Measurements from ENCODE around the gene TREX2. TPM values are rescaled to one million over a fixed set of nuclear protein-coding genes. Genes with fewer than 3 reads are reported as not detected.

Gene TREX2
- total RNA-seq, 1 donor = 1.2 TPM

DNA sequence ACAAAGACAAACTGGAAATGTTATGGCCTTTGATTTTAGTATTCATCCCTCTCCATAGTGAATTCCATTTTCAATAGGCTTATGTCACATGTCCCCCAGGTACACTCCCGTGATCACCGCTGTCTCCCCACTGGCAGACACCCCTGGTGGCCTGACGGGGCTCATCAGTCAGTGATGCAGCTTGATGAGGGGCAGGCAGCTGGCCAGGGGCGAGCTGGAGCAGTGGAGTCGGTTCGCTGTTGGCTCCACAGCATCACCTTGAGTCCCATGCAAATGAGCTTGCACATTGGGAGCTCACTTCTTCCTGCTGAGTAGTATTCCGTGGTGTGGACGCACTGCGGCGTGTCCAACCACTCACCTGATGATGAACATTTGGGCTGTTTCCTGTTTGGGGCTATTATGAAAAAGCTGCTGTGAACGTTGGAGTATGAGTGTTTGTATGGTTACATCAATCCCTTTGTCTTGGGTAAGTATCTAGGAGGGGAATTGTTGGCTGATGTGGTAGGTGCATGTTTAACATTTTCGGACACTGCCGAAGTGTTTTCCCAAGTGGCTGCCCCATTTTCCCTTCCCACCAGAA is 5.2 kb downstream of the TREX2 start:
- Histone ChIP-seq H3K4me1 (ENCODE audit: insufficient read depth, low read length) (no peaks in the 10 kb centered on the region), H3K27me3 (ENCODE audit: insufficient read depth, low read length) (no peaks in the 10 kb centered on the region), H3K9me3 (ENCODE audit: low read depth, low read length) (no peaks in the 10 kb centered on the region), H3K4me3 (ENCODE audit: low read length) (no peak overlapping the region)

DNA sequence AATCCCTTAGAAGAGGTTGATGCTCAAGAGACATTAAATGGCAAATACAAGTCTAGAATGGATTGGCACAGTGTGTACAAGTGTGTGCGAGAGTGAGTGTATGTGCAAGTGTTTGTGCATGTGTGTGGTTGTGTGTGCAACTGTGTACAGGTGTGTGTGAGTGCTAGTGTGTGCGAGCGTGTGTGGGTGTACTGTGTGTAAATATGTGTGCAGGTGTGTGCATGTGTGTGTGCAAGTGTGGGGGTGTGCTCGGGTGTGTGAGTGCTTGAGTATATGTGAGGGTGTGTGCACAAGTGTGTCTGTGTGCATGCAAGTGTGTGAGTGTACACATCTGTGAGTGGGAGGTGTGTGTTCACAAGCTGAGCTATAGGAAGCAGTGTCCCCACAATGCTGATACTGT is 5.9 kb downstream of the TREX2 start:
- Histone ChIP-seq H3K4me3 (ENCODE audit: low read length) (no peak overlapping the region), H3K9me3 (ENCODE audit: low read depth, low read length) (no peaks in the 10 kb centered on the region), H3K27me3 (ENCODE audit: insufficient read depth, low read length) (no peaks in the 10 kb centered on the region), H3K4me1 (ENCODE audit: insufficient read depth, low read length) (no peaks in the 10 kb centered on the region)

DNA sequence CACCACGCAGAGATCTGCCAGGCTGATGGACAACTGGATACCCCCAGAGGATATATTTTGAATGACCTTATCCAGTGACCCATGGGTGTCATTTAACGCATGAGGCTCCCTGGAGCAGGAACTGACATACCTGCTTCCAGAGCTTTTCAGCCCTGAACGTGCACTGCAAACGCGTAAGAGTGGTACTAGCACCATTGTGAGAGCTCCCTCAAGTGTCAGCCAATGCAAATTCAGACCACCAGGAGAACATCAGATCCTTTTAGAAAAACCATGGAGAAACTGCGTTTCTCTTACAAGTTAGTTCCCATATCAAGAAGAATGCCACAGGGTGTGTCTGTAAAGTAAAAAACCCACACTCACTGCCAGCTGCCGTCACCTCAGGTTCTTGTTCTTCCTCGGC is 7.3 kb downstream of the TREX2 start:
- Histone ChIP-seq H3K4me1 (ENCODE audit: insufficient read depth, low read length) (no peaks in the 10 kb centered on the region), H3K27me3 (ENCODE audit: insufficient read depth, low read length) (no peaks in the 10 kb centered on the region), H3K9me3 (ENCODE audit: low read depth, low read length) (no peaks in the 10 kb centered on the region), H3K4me3 (ENCODE audit: low read length) (no peak overlapping the region)

DNA sequence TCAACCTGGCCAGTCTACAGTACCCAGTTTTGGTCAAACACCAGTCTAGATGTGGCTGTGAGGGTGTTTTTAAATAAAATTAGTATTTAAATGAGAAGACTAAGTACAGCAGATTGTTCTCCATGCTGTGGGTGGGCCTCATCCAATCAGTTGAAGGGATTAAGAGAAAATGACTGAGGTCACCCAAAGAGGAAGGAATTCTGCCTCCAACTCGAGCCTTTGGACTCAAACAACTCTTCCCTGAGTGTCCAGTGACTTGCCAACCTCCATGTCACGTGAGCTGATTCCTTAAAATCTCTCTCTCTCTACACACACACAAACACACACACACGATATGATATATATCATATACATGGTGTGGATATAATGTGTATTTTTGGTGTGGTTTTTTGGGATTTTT is 10.0 kb downstream of the TREX2 start:
- Histone ChIP-seq H3K4me3 (ENCODE audit: low read length) (no peak overlapping the region), H3K9me3 (ENCODE audit: low read depth, low read length) (no peaks in the 10 kb centered on the region), H3K27me3 (ENCODE audit: insufficient read depth, low read length) (no peaks in the 10 kb centered on the region), H3K4me1 (ENCODE audit: insufficient read depth, low read length) (no peaks in the 10 kb centered on the region)

DNA sequence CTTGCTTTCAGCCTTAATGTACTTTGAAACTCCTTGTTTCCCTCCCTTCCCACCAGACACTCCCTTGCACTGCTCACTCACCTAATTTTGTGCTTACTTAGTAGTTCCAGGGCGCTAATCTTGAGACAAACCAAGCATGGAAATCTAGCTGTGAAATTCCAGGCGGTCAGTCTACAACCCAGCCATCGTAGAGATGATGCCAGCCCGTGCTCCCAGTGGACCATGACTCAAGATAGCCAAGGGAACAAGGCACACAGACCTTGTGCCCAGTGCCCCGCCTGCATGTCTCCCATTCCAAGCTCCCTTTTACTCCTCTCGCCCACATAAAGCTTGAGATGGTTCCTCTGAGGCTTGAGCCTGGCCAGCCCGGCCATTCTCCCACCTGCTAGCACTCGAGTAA is 11.1 kb downstream of the TREX2 start:
- H3K4me1 ChIP-seq (ENCODE audit: insufficient read depth, low read length) = no peaks in the 10 kb centered on the region
- no peaks in the 10 kb centered on the region for H3K27me3 ChIP-seq (ENCODE audit: insufficient read depth, low read length)
- no peak overlapping the region for H3K4me3 ChIP-seq (ENCODE audit: low read length)
- no peaks in the 10 kb centered on the region for H3K9me3 ChIP-seq (ENCODE audit: low read depth, low read length)

DNA sequence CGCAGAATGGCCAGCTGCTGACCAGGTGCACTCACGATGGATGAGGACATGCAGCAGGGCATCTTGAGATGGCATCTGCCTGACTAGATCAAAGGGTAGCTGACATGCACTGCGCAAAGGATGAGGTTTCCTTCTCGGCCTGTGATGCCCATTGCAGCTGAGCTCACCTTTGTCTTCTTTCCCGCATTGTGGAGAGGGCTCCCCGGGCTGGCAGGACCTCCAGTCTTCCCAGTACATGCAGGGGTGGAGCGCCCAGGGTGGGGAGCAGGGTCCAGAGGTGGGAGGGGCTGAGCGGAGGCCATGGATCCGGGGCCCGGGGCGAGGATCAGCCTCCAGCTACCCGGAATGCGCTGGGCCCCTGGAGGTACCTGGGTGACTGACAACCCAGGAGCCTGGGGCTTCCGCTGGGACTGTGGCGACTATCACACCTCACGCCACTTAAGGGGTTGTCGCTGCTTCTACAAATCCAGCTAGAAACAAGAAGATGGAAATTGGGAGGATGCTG is 12.0 kb downstream of the TREX2 start:
- Histone ChIP-seq H3K4me1 (ENCODE audit: insufficient read depth, low read length) (no peaks in the 10 kb centered on the region), H3K27me3 (ENCODE audit: insufficient read depth, low read length) (no peaks in the 10 kb centered on the region), H3K9me3 (ENCODE audit: low read depth, low read length) (no peaks in the 10 kb centered on the region), H3K4me3 (ENCODE audit: low read length) (no peak overlapping the region)

DNA sequence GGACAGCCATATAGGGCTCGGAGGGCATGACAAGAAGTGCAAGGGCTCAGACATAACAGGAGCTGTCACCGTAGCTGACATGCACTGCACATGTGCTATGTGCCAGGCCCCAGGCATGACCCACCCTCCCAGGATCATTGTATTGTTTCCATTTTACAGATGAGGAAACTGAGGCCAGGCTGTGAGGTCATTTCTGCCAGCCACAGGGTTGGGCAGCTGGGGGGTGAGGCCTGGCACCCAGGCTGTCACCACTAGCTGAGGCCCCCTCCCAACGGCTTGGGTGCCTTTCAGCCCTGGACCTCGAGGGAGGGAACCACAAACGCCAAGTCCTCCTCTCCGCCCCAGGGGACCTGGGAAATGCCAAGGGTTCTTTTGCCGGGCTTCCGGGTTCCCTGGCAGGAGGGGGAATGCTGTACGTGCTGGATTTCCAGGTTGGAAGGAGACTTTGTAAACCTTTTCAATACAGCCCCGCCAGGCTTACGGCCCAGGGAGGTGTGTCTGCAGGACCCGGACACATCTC is 12.6 kb downstream of the TREX2 start:
- Histone ChIP-seq H3K9me3 (ENCODE audit: low read depth, low read length) (no peaks in the 10 kb centered on the region), H3K4me1 (ENCODE audit: insufficient read depth, low read length) (no peaks in the 10 kb centered on the region), H3K4me3 (ENCODE audit: low read length) (no peak overlapping the region), H3K27me3 (ENCODE audit: insufficient read depth, low read length) (no peaks in the 10 kb centered on the region)

DNA sequence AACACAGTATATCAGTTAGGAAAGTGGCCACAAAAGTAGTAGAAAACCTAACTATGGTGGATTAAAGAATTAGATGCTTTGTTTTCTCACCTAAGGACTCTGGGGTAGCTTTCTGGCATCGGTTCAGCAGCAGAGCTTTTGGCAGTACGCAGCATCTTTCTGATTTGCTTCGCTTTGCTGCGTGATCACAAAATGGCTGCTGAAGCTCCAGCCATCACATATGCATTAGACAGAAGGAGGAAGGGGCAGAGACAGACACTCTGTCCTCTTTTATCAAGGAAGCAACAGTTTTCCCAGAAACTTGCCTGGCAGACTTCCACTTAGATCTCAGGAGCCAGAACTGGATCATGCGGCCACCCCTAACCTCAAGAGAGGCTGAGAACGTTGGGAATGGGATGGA is 15.1 kb downstream of the TREX2 start:
- Histone ChIP-seq H3K27me3 (ENCODE audit: insufficient read depth, low read length) (no peaks in the 10 kb centered on the region), H3K4me1 (ENCODE audit: insufficient read depth, low read length) (no peaks in the 10 kb centered on the region), H3K4me3 (ENCODE audit: low read length) (no peak overlapping the region)

DNA sequence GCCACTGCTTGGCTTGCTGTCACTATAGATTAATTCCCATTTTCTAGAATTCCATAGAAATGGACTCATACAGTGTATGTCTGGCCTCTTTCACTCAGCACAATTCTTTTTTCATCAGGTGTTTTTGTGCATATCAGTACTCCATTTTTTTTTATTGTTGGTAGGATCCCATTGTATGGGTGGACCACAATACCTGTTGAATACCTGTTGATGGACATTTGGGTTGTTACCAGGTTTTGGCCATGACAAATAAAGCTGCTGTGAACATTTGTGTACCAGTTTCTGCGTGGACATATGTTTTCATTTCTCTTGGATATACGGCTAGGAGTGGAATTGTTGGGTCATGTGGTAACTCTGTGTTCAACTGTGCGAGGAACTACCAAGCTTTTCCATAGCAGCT is 19.7 kb downstream of the TREX2 start:
- H3K9me3 ChIP-seq (ENCODE audit: low read depth, low read length) = no peaks in the 10 kb centered on the region

More for the DNA sequence above, 15.1 kb downstream of the TREX2 start:
- H3K9me3 ChIP-seq (ENCODE audit: low read depth, low read length) = no peaks in the 10 kb centered on the region

DNA sequence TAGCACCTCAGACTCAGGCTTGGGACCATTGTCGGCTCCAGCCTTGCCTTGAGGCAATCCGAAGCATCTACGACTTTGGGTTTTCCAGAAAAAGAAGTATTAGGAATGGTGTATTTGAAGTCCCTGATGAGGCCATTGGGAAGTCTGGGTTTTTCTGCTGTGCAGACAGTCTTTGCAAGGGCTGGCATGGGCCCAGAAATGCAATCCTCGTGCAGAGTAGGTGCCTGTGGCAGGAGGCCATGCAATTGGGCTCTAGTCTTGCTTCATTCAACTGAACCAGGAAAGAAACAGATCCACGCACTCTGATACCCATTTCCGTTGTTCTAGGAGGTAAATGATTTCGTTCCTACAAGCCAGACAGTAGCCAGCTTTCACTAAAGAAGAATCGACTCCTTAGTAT is 22.2 kb downstream of the TREX2 start:
- Histone ChIP-seq H3K9me3 (ENCODE audit: low read depth, low read length) (no peaks in the 10 kb centered on the region), H3K4me1 (ENCODE audit: insufficient read depth, low read length) (no peaks in the 10 kb centered on the region), H3K27me3 (ENCODE audit: insufficient read depth, low read length) (no peaks in the 10 kb centered on the region), H3K4me3 (ENCODE audit: low read length) (no peak overlapping the region)

More for the DNA sequence above, 19.7 kb downstream of the TREX2 start:
- H3K27me3 ChIP-seq (ENCODE audit: insufficient read depth, low read length) = no peaks in the 10 kb centered on the region
- no peaks in the 10 kb centered on the region for H3K4me1 ChIP-seq (ENCODE audit: insufficient read depth, low read length)
- no peak overlapping the region for H3K4me3 ChIP-seq (ENCODE audit: low read length)

DNA sequence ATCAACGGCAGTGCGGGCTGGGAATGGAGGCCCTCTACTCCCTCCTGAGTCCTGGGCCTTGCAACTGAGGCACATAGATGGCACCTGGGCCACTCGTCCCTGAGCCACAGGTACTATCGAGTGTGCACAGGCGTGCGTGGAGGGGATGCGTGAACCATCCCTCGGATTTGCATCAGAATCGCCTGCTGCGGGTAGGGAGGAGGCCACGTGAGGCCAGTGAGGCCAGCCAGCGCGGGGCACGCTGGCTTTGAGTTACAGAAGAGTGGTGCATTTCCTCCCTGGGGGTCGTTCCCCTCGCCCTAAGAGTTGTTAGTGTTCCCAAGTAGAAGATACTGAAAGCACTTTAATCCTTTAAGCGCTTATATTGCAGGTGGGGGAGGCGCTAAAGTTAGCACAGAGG is 24.0 kb downstream of the TREX2 start:
- H3K27me3 ChIP-seq (ENCODE audit: insufficient read depth, low read length) = no peaks in the 10 kb centered on the region
- no peaks in the 10 kb centered on the region for H3K4me1 ChIP-seq (ENCODE audit: insufficient read depth, low read length)
- H3K9me3 ChIP-seq (ENCODE audit: low read depth, low read length) = no peaks in the 10 kb centered on the region
- H3K4me3 ChIP-seq (ENCODE audit: low read length) = no peak overlapping the region

DNA sequence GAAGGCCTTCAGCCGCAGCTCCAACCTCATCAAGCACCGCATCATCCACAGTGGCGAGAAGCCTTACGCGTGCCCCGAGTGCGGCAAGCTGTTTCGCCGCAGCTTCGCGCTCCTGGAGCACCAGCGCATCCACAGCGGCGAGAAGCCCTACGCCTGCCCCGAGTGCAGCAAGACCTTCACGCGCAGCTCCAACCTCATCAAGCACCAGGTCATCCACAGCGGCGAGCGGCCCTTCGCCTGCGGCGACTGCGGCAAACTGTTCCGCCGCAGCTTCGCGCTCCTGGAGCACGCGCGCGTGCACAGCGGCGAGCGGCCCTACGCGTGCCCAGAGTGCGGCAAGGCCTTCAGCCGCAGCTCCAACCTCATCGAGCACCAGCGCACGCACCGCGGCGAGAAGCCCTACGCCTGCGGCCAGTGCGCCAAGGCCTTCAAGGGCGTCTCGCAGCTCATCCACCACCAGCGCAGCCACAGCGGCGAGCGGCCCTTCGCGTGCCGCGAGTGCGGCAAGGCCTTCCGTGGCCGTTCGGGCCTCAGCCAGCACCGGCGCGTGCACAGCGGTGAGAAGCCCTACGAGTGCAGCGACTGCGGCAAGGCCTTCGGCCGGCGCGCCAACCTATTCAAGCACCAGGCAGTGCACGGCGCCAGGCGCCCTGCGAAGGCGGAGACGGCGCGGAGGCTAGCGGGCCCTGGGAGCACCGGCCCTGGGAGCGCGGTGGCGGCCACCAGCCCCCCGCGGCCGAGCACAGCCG is 24.8 kb downstream of the TREX2 start:
- Histone ChIP-seq H3K4me3 (ENCODE audit: low read length) (no peak overlapping the region), H3K27me3 (ENCODE audit: insufficient read depth, low read length) (no peaks in the 10 kb centered on the region), H3K9me3 (ENCODE audit: low read depth, low read length) (no peaks in the 10 kb centered on the region), H3K4me1 (ENCODE audit: insufficient read depth, low read length) (peaks cover 3% of the 10 kb centered on the region)

DNA sequence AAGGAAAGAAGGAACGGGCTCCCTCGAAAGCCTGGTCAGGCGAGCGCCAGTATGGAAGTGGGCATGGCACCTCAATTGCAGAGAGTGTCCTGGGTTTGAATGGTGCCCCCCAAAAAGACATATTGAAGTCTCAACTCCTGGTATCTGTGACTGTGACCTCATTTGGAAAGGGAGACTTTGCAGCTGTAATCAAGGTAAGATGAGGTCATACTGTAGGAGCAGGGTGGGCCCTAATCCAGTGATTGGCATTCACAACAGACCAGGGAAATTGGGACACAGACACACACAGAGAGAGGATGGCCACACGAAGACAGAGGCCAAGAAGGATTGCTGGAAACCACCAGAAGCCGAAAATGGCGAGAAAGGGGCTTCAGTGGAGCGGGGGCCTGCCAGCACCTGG is 28.2 kb downstream of the TREX2 start:
- Histone ChIP-seq H3K27me3 (ENCODE audit: insufficient read depth, low read length) (no peaks in the 10 kb centered on the region), H3K4me3 (ENCODE audit: low read length) (no peak overlapping the region), H3K4me1 (ENCODE audit: insufficient read depth, low read length) (peaks cover 8% of the 10 kb centered on the region), H3K9me3 (ENCODE audit: low read depth, low read length) (no peaks in the 10 kb centered on the region)

DNA sequence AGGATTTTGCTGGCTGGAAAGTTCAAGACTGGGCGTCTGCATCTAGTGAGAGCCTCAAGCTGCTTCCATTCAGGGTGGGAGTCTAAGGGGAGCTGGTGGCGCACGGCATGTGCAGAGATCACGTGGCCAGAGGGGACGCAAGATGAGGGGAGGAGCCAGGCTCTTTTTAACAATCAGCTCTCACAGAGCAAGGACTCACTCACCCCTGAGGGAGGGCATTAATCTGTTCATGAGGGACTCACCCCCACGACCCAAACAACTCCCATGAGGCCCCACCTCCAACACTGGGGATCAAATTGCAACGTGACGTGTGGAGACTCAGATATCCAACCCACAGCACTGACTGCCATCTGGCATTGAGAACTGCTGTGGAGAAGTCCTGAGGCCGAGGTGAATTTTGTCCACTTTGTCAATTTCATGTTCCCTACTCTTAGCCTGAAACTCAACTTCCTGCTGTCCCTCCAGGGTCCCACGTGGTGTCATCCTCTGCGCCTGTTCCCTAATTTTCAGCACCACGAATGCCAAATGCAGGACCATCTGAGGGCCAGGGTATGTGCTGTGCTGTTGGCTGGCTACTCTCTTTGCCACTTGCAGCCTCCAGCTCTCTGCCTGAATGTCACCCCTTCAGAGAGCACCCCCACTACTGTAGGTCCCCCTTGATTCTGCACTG is 28.9 kb downstream of the TREX2 start:
- Histone ChIP-seq H3K9me3 (ENCODE audit: low read depth, low read length) (no peaks in the 10 kb centered on the region), H3K27me3 (ENCODE audit: insufficient read depth, low read length) (no peaks in the 10 kb centered on the region), H3K4me1 (ENCODE audit: insufficient read depth, low read length) (peaks cover 16% of the 10 kb centered on the region), H3K4me3 (ENCODE audit: low read length) (no peak overlapping the region)

DNA sequence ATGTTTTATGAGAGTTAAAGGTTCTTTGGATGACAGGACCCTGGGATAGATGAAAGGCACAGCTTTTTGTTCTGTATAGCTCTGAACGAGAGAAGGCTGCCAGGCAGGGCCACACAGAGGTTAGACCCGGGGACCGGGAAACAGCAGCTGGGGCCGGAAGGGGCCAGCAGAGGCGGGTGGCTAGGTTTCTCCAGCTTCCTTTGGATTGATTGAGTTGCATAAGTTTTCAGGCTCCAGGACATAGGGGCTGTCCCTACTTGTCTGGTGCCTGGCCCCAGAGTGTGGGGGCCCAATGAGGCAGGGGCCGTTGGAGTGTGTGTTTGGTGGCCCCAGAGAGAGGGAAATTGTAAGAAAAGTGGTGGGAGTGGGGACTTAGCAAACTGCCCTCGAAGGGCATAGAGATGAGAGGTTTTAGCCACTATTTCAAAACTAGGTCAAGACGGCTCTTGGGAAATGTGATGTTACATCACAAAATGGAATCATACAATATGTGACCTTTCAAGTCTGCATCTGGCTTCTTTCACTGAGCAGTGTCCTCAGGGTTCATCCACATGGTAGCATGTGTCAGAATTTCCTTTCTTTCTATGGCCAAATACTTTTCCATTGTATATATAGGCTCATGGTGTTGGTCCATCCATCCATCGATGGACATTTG is 30.9 kb downstream of the TREX2 start:
- H3K9me3 ChIP-seq (ENCODE audit: low read depth, low read length) = no peaks in the 10 kb centered on the region
- H3K4me1 ChIP-seq (ENCODE audit: insufficient read depth, low read length) = peaks cover 17% of the 10 kb centered on the region
- no peaks in the 10 kb centered on the region for H3K27me3 ChIP-seq (ENCODE audit: insufficient read depth, low read length)
- H3K4me3 ChIP-seq (ENCODE audit: low read length) = no peak overlapping the region

Measured in mononuclear cell (primary cell).